ENCODE measurements around the gene MAP1B. TPM values are rescaled to one million over a fixed set of nuclear protein-coding genes. Genes with fewer than 3 reads are reported as not detected.

Gene MAP1B
- polyA plus RNA-seq, 2 of the 4 experiments (the other 2 are of a cell fraction) = 40.2 to 73.0 TPM

GRCh38 chr5:72125271-72125940 is 18.1 kb downstream of the MAP1B start:
- H3K4me3 ChIP-seq = no peak overlapping the region
- ChIA-PET POLR2A (interaction anchor here (1.1 to 1.5 kb wide), 2 partner anchors 17 to 19 kb away, joined by 5 read pairs; partner anchors contain the start of gene MAP1B), CTCF (interaction anchor here (0.9 to 1.8 kb wide), 4 partner anchors 12 to 343 kb away, joined by 3 to 4 read pairs (median 3); no protein-coding TSS in a partner anchor)
- peaks cover 67% of the 10 kb centered on the region for H3K4me1 ChIP-seq
- FAIRE-seq (no peak), DNase-seq (ENCODE audit: low read depth in 1 of 2, low spot score in 1 of 2) (no peak), ATAC-seq (no peak)
- TF ChIP-seq ZFP36 (IDR thresholded peaks at IDR 0.05; ENCODE audit: borderline replicate concordance, partially characterized antibody) = no peak
- no peak for TF ChIP-seq RCOR1 (IDR thresholded peaks at IDR 0.05; ENCODE audit: low read depth, low read length)
- TF ChIP-seq TP53 (CRISPR knock-in tag; IDR thresholded peaks at IDR 0.05) = no peak
- no peak for TF ChIP-seq RNF2 (IDR thresholded peaks at IDR 0.05; ENCODE audit: borderline replicate concordance, low read depth)
- peak overlapping the region in 1 of 2 experiments; percentile 51; a peak in 3 of 6 replicates for H3K27ac ChIP-seq
- no peaks in the 10 kb centered on the region for H3K9me3 ChIP-seq
- 78% methylated on average over 1 of the region's 1 CpG for WGBS (ENCODE audit: missing lambda C conversion rate)
- H3K4me2 ChIP-seq = peak overlapping the region; percentile 20

GRCh38 chr5:72125941-72126620 is 18.8 kb downstream of the MAP1B start:
- H3K4me1 ChIP-seq = peaks cover 70% of the 10 kb centered on the region
- ChIA-PET CTCF (interaction anchor here (0.6 to 1.8 kb wide), 3 partner anchors 119 to 344 kb away, joined by 3 to 4 read pairs (median 3); no protein-coding TSS in a partner anchor), POLR2A (interaction anchor here (1.1 to 1.5 kb wide), 2 partner anchors 18 to 20 kb away, joined by 5 read pairs; partner anchors contain the start of gene MAP1B)
- DNase-seq (ENCODE audit: low read depth in 1 of 2, low spot score in 1 of 2) (no peak), FAIRE-seq (no peak), ATAC-seq (peak; percentile 36 to 46; a peak in 3 of 6 replicates)
- 10% methylated on average over 1 of the region's 1 CpG for WGBS (ENCODE audit: missing lambda C conversion rate)
- H3K27ac ChIP-seq = peak overlapping the region in 1 of 2 experiments; percentile 51; a peak in 3 of 6 replicates
- H3K4me3 ChIP-seq = no peak overlapping the region
- H3K9me3 ChIP-seq = no peaks in the 10 kb centered on the region
- H3K4me2 ChIP-seq = peak overlapping the region; percentile 20
- TF ChIP-seq MAX (IDR thresholded peaks at IDR 0.05) = no peak
- TF ChIP-seq SMC3 (IDR thresholded peaks at IDR 0.05) = no peak
- no peak for TF ChIP-seq REST (IDR thresholded peaks at IDR 0.05)
- TF ChIP-seq BHLHE40 (IDR thresholded peaks at IDR 0.05; ENCODE audit: low read depth, low read length) = no peak
- TF ChIP-seq ELK1 (IDR thresholded peaks at IDR 0.05; ENCODE audit: low read depth, low read length) = no peak
- no peak for TF ChIP-seq ESRRA (IDR thresholded peaks at IDR 0.05; ENCODE audit: borderline replicate concordance, low read length)

- POLR2A ChIA-PET = interaction anchor here (1.5 kb wide), 1 partner anchor 20 kb away, joined by 5 read pairs; the partner anchor contains the start of gene MAP1B
- no peak for FAIRE-seq
These were observed 19.5 kb downstream of the MAP1B start for GRCh38 chr5:72126796-72127195.

More at GRCh38 chr5:72126796-72127195, 19.5 kb downstream of the MAP1B start:
- peaks cover 70% of the 10 kb centered on the region for H3K4me1 ChIP-seq
- no peak for DNase-seq (ENCODE audit: low read depth in 1 of 2, low spot score in 1 of 2)
- ATAC-seq = no peak
- no peak overlapping the region for H3K4me3 ChIP-seq
- 94% methylated on average over 2 of the region's 2 CpGs for WGBS (ENCODE audit: missing lambda C conversion rate)
- H3K4me2 ChIP-seq = no peak overlapping the region
- H3K27ac ChIP-seq = no peak overlapping the region
- H3K9me3 ChIP-seq = no peaks in the 10 kb centered on the region
- TF ChIP-seq RCOR1 (IDR thresholded peaks at IDR 0.05; ENCODE audit: low read depth, low read length) (no peak), RAD21 (conservative IDR thresholded peaks at IDR 0.05 in 1 of 2, IDR thresholded peaks at IDR 0.05 in 1 of 2) (no peak), NPAS2 (CRISPR knock-in tag; IDR thresholded peaks at IDR 0.05; ENCODE audit: borderline replicate concordance) (no peak), HDAC2 (IDR thresholded peaks at IDR 0.05) (no peak), TP53 (CRISPR knock-in tag; IDR thresholded peaks at IDR 0.05) (no peak), PHF8 (IDR thresholded peaks at IDR 0.05; ENCODE audit: borderline replicate concordance, low read depth) (no peak), HOXB13 (CRISPR knock-in tag; IDR thresholded peaks at IDR 0.05; ENCODE audit: low read depth) (no peak), EP300 (IDR thresholded peaks at IDR 0.05) (no peak), FOXS1 (CRISPR knock-in tag; IDR thresholded peaks at IDR 0.05) (no peak), ZNF302 (CRISPR knock-in tag; IDR thresholded peaks at IDR 0.05) (no peak), TFCP2L1 (CRISPR knock-in tag; IDR thresholded peaks at IDR 0.05) (no peak), KDM1A (IDR thresholded peaks at IDR 0.05; ENCODE audit: low read depth) (no peak)
- CTCF ChIA-PET = interaction anchor here (0.6 to 1.8 kb wide), 3 partner anchors 118 to 344 kb away, joined by 3 to 4 read pairs (median 3); no protein-coding TSS in a partner anchor
